ENCODE results near the gene CFAP299.
A peak's percentile ranks its signal among the peaks of the same experiment; 100 is the strongest.

The CFAP299 gene

DNA sequence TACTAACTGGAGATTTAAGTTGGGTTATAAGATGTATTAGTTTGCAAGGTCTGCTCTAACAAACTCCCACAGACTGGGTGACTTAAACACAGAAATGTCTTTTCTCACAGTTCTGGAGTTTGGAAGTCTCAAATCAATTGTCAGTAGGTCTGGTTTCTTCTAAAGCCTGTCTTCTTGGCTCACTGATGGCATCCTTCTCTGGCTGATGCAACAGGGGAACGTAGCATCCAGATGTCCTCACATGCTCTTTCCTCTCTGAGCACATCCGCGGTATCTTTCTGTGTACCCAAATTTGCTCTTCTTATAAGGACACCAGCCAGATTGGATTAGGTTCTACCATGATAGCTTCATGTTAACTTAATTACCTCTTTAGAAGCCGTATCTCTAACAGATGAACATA is 631.8 kb downstream of the CFAP299 start:
- DNase-seq (ENCODE audit: insufficient read length, low spot score) (no peak), FAIRE-seq (no peak)
- no peak for TF ChIP-seq TAF1 (IDR thresholded peaks at IDR 0.05; ENCODE audit: low read depth, low read length)
- no peak for TF ChIP-seq POU2F2 (IDR thresholded peaks at IDR 0.05; ENCODE audit: low read depth, low read length)
- TF ChIP-seq SPI1 (IDR thresholded peaks at IDR 0.05; ENCODE audit: low read depth, low read length), result no peak
- TF ChIP-seq POLR2A (IDR thresholded peaks at IDR 0.05; ENCODE audit: low read depth, low read length), result no peak
- no peak for TF ChIP-seq PAX5 (IDR thresholded peaks at IDR 0.05; ENCODE audit: insufficient read depth, low read length, severe bottlenecking)
- no peak for TF ChIP-seq POLR2AphosphoS5 (IDR thresholded peaks at IDR 0.05; ENCODE audit: low read depth, low read length)

DNA sequence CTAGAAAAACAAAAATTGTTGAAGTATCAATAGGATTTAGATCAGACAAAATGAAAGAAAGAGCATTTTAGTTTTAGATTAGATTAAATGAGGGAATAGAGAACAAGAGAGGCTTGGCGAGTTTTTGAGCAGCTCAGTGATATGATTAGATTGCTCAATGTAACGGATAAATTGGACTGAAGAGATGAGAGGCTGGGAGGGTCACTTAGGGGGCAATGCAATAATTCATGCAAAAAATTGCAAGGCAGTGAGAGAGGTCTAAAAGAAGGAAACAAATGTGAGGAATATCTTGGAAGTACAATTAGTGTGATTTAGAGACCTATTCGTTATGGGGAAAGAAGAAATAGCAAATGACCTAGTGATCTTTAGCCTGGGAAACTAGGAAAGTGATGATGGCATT is 644.7 kb downstream of the CFAP299 start:
- FAIRE-seq (no peak), DNase-seq (ENCODE audit: insufficient read length, low spot score) (no peak)
- TF ChIP-seq PAX5 (IDR thresholded peaks at IDR 0.05; ENCODE audit: insufficient read depth, low read length, severe bottlenecking) (no peak), POLR2AphosphoS5 (IDR thresholded peaks at IDR 0.05; ENCODE audit: low read depth, low read length) (no peak), POU2F2 (IDR thresholded peaks at IDR 0.05; ENCODE audit: low read depth, low read length) (no peak), TAF1 (IDR thresholded peaks at IDR 0.05; ENCODE audit: low read depth, low read length) (no peak), POLR2A (IDR thresholded peaks at IDR 0.05; ENCODE audit: low read depth, low read length) (no peak), SPI1 (IDR thresholded peaks at IDR 0.05; ENCODE audit: low read depth, low read length) (no peak)

DNA sequence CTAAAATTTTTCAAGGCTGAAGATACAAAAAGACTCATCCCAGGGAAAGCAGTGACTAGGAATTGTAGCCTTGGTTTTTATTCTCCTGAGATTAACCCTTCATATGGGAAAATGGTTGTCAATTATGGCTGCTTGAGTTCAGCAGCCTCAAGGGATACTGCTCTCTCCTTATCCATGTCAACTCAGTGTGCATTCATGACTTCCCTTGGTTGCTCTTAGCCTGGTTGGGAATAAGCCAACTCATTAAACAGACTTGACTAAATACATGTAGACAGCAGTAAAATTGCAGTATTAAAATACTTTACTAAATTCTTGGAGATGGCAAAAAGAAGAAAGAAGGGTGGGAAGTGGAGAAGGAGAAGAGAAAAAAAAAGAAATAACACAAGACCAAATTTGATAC is 650.5 kb downstream of the CFAP299 start:
- DNase-seq (ENCODE audit: insufficient read length, low spot score), result no peak
- TF ChIP-seq POU2F2 (IDR thresholded peaks at IDR 0.05; ENCODE audit: low read depth, low read length), result no peak
- TF ChIP-seq PAX5 (IDR thresholded peaks at IDR 0.05; ENCODE audit: insufficient read depth, low read length, severe bottlenecking), result no peak
- no peak for TF ChIP-seq SPI1 (IDR thresholded peaks at IDR 0.05; ENCODE audit: low read depth, low read length)
- TF ChIP-seq TAF1 (IDR thresholded peaks at IDR 0.05; ENCODE audit: low read depth, low read length), result no peak
- no peak for TF ChIP-seq POLR2AphosphoS5 (IDR thresholded peaks at IDR 0.05; ENCODE audit: low read depth, low read length)
- no peak for TF ChIP-seq POLR2A (IDR thresholded peaks at IDR 0.05; ENCODE audit: low read depth, low read length)

DNA sequence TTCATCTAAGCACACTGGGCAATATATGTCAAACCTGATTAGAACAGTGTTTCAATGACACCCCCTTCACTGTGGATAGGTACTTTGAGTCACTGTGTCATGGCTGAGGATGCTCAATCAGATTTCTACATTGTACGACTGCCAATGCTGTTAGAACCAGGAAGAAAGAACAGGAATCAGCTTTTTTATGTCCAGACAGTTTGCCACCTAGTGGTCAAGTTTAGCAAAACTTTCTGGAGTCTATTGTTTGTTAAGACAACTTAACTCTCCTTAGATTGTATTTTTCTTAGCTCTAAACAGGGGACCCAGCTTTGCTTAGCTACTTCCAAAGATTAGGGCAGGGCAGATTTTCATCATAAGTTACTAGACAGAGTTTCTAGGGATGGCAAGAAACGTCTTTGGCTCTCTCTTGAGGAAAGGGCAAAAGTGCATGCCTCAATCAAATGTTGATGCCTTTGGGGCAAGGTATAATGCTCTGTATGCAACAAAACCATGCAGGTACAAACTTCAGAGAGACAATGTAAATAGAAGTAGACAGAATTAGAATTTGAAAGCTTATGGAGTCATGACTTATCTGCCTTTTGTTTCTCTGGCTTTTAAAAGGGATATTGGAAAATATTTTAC is 654.5 kb downstream of the CFAP299 start:
- TF ChIP-seq POU2F2 (IDR thresholded peaks at IDR 0.05; ENCODE audit: low read depth, low read length), result no peak
- no peak for TF ChIP-seq POLR2AphosphoS5 (IDR thresholded peaks at IDR 0.05; ENCODE audit: low read depth, low read length)
- TF ChIP-seq SPI1 (IDR thresholded peaks at IDR 0.05; ENCODE audit: low read depth, low read length), result no peak
- TF ChIP-seq PAX5 (IDR thresholded peaks at IDR 0.05; ENCODE audit: insufficient read depth, low read length, severe bottlenecking), result no peak
- TF ChIP-seq TAF1 (IDR thresholded peaks at IDR 0.05; ENCODE audit: low read depth, low read length), result no peak
- no peak for TF ChIP-seq POLR2A (IDR thresholded peaks at IDR 0.05; ENCODE audit: low read depth, low read length)
- peak; percentile 89 for FAIRE-seq
- peak; percentile 4 for DNase-seq (ENCODE audit: insufficient read length, low spot score)

More for the DNA sequence above, 650.5 kb downstream of the CFAP299 start:
- FAIRE-seq, result no peak

DNA sequence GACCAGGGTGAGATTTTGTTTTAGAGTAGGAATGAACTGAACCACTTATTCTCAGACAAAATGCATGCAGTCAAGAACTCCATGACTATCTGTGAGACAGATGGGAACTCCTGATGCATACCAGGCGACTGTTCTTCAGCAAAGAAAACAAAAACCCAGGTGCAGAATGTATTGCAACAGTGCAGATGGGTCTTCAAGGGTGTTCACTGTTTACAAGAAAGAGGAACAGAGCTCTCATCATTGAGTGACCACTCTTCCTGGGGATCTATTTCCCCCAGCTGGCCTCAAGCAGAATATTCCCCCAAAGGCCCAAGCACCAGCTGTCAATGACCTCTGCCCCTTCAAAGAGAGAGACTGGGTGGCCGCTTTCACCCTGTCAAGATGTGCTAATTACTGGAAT is 655.3 kb downstream of the CFAP299 start:
- DNase-seq (ENCODE audit: insufficient read length, low spot score) (no peak), FAIRE-seq (no peak)

DNA sequence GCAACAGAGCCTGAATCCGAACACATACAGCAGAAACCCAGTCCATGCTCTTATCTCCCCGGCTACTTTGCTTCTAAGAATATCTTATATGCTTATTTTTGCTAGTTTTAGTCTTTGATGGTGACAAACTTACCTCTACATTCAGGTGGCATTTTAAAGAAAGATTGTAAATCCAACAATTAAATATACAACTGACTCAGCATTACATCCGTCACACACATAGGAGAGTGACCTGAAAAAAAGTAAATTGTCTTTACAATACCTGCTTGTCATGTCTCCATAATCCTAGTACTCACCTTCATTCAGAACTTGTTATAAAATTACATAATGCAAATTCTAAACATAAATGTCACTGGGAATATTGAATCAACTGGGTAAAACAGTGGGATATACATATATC is 664.4 kb downstream of the CFAP299 start:
- FAIRE-seq (no peak), DNase-seq (ENCODE audit: insufficient read length, low spot score) (no peak)
- TF ChIP-seq POU2F2 (IDR thresholded peaks at IDR 0.05; ENCODE audit: low read depth, low read length), result no peak
- TF ChIP-seq SPI1 (IDR thresholded peaks at IDR 0.05; ENCODE audit: low read depth, low read length), result no peak
- no peak for TF ChIP-seq TAF1 (IDR thresholded peaks at IDR 0.05; ENCODE audit: low read depth, low read length)
- no peak for TF ChIP-seq POLR2A (IDR thresholded peaks at IDR 0.05; ENCODE audit: low read depth, low read length)
- no peak for TF ChIP-seq PAX5 (IDR thresholded peaks at IDR 0.05; ENCODE audit: insufficient read depth, low read length, severe bottlenecking)
- TF ChIP-seq POLR2AphosphoS5 (IDR thresholded peaks at IDR 0.05; ENCODE audit: low read depth, low read length), result no peak

More for the DNA sequence above, 655.3 kb downstream of the CFAP299 start:
- peak; percentile 68 for TF ChIP-seq SPI1 (IDR thresholded peaks at IDR 0.05; ENCODE audit: low read depth, low read length)
- no peak for TF ChIP-seq POLR2A (IDR thresholded peaks at IDR 0.05; ENCODE audit: low read depth, low read length)

DNA sequence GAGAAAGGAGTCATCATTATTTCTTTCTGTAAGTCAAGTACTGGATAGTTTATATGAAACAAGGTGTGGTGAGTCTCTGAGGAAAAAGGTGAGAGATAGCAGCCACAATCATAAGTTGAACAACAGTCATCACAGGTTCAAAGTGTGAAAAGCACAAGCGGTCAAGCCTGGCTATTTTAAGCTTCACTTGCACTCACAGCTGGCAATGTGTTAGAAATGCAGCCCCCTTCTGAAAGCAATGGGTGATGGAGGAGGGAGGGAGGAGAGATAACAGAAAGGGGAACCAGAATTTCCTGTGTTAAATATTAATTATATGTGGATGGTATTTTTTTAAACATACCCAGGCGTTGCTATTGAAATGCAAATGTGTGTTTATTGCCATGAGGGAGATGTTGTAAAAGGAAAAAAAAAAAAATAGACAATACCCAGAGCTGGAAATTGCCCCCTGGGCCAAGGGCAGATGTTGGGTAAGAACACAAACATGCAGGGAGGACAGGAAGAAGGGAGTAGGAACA is 668.1 kb downstream of the CFAP299 start:
- TF ChIP-seq PAX5 (IDR thresholded peaks at IDR 0.05; ENCODE audit: insufficient read depth, low read length, severe bottlenecking) (no peak), POU2F2 (IDR thresholded peaks at IDR 0.05; ENCODE audit: low read depth, low read length) (no peak), TAF1 (IDR thresholded peaks at IDR 0.05; ENCODE audit: low read depth, low read length) (no peak), SPI1 (IDR thresholded peaks at IDR 0.05; ENCODE audit: low read depth, low read length) (peak; percentile 18; the same call in 1 of the 2 replicates), POLR2A (IDR thresholded peaks at IDR 0.05; ENCODE audit: low read depth, low read length) (no peak), POLR2AphosphoS5 (IDR thresholded peaks at IDR 0.05; ENCODE audit: low read depth, low read length) (no peak)
- FAIRE-seq (peak; percentile 71), DNase-seq (ENCODE audit: insufficient read length, low spot score) (no peak)

DNA sequence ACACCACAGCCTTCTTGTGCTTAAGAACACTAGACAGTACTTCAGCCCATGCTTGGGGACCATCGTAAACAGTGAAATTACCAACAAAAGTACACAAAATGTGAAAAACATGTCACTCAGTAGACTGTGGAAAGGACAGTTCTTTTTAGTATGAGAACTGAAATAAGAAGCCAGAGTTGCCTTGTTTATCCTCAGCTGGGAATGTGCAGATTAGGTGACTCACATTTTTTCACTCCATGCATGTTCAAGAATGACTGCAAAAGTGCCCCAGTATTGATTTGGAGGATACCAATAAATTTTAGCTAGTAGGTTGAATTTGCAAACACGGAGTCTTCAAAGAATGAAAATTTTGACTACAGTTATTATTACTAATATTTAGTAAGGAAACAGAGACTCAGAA is 671.9 kb downstream of the CFAP299 start:
- FAIRE-seq, result no peak
- TF ChIP-seq TAF1 (IDR thresholded peaks at IDR 0.05; ENCODE audit: low read depth, low read length) (no peak), SPI1 (IDR thresholded peaks at IDR 0.05; ENCODE audit: low read depth, low read length) (no peak), POLR2AphosphoS5 (IDR thresholded peaks at IDR 0.05; ENCODE audit: low read depth, low read length) (no peak), POU2F2 (IDR thresholded peaks at IDR 0.05; ENCODE audit: low read depth, low read length) (no peak), POLR2A (IDR thresholded peaks at IDR 0.05; ENCODE audit: low read depth, low read length) (no peak), PAX5 (IDR thresholded peaks at IDR 0.05; ENCODE audit: insufficient read depth, low read length, severe bottlenecking) (no peak)
- DNase-seq (ENCODE audit: insufficient read length, low spot score), result no peak

Data from GM12891 (cell line).